Measurements from ENCODE around the gene CDK2AP2.

GRCh38 chr11:67492801-67493547 lies 15.0 kb downstream of the CDK2AP2 start:
- TF ChIP-seq, protein P1, sequence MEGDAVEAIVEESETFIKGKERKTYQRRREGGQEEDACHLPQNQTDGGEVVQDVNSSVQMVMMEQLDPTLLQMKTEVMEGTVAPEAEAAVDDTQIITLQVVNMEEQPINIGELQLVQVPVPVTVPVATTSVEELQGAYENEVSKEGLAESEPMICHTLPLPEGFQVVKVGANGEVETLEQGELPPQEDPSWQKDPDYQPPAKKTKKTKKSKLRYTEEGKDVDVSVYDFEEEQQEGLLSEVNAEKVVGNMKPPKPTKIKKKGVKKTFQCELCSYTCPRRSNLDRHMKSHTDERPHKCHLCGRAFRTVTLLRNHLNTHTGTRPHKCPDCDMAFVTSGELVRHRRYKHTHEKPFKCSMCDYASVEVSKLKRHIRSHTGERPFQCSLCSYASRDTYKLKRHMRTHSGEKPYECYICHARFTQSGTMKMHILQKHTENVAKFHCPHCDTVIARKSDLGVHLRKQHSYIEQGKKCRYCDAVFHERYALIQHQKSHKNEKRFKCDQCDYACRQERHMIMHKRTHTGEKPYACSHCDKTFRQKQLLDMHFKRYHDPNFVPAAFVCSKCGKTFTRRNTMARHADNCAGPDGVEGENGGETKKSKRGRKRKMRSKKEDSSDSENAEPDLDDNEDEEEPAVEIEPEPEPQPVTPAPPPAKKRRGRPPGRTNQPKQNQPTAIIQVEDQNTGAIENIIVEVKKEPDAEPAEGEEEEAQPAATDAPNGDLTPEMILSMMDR (IDR thresholded peaks at IDR 0.05; ENCODE audit: low read length), result no peak
- no peak for TF ChIP-seq EZH2 (IDR thresholded peaks at IDR 0.05; ENCODE audit: borderline replicate concordance, low read length)
